Measurements from ENCODE around the gene LPAR3.

LPAR3 gene

DNA sequence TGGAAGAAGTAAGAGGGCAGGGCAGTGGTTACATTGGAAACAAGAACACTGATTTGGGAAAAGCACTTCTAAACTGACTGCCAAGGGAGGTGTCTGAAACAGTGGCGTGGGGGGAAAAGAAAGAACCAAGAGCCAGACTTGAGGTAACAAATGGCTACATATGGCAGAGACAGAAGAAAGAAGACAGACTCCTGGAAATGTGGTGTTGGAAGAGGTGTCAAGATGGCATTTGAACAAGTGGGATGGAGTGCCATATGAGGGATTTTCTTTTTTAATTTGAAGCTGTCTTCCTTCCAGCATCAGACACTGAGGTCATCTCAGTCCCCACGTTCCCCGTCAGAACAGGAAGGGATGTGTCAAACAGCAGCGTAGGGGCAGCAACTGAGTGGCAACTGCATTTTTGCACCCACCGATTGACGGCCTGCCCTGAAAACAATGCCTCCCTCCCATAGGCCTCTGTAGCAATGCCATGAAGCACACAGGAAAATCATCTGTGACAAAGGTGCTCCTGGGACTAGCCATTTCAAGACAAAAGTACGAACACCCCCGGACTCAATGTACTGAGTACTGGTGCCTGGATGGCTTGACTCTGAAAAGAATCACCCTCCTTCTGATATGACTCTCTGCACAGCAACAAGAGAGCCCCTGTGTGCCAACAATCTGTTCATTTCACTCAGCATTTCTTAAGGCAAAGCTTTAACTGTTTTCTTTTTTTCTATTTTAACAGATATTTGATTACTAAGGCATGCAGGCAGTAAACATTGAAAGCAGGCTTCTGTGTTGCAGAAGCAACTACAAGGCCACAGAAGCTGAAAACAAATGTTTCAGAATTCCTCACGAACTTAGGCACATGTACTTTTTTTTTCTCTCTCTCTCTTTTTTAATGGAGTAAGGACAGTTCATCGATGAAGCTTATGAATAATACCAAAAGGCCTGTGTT is 37.0 kb downstream of the LPAR3 start:
- DNase-seq = no peak

DNA sequence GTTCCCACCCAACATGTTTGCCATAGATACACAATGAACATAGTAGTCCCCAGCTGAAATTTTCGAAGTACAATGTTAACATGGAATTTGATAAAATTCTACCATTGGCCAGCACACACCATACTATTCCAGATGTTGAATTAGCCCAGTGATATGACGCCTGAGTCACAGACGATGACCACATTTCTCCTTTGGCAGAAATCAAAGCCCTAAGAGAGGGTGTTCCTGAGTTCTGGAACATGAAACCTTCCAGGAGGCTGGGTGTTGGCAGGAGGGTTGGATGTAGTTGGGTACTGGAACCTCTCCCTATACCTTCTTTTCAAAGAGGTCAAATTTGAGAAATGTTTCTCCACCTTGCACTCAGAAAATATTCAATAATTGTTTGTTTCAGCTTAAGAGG is 37.8 kb downstream of the LPAR3 start:
- DNase-seq = no peak

DNA sequence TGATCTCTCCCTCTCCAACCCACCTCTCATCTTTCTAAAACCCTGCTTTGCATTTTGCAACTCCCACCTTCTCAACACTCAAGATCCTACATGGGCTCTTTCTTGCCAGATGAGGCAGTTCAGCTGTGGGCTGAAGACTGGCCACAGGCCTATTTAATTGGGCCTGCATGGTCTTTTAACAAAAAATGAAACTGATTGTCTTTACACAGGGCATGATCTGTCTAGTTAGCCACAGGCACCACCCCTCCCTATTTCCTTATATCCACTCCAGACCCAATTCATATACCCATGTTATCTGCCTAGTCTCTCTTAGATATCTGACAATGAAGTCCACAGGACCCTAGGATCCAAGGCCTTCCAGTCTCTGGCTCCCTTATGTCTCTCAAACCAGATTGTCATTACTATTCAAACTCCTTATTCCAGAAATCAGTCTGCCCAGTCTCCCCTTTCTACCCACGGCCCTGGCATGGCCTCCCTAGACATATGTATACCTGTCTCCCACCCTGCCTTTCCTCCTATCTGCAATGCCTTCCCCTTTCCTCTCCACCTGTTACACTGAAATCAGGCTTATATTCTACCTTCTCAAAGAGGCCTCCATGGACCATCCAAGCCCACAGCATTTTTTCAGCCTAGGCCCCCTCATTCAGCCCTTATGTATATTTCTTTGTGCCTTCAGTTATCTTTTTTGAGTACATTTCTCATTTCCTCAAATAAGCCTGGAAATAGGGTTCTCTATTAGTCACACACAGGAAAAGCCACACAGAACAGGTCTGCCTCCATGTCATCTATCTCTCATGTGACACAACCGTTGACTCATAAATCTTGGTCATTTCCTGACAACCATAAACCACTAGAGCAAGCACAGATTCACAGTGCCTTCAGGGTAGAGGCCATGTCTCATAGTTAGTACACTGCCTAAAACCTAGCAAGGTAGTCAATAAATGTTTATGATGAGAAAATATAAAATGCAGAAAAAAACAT is 39.0 kb downstream of the LPAR3 start:
- DNase-seq = peak; percentile 41

DNA sequence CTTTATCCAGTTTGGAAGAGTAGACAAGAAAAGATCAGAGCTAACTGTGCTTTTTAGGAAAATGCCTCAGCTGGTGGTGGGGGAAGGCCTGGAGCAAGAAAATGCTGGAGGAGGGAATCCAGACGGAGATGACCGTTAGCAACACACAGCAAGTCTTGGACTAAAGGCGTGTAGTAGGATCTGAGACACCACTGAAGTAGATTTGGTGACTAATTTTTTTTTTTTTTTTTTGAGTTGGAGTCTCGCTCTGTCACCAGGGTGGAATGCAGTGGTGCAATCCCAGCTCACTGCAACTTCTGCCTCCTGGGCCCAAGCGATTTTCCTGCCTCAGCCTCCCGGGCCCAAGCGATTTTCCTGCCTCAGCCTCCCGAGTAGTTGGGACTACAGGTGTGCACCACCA is 41.2 kb downstream of the LPAR3 start:
- DNase-seq = no peak

DNA sequence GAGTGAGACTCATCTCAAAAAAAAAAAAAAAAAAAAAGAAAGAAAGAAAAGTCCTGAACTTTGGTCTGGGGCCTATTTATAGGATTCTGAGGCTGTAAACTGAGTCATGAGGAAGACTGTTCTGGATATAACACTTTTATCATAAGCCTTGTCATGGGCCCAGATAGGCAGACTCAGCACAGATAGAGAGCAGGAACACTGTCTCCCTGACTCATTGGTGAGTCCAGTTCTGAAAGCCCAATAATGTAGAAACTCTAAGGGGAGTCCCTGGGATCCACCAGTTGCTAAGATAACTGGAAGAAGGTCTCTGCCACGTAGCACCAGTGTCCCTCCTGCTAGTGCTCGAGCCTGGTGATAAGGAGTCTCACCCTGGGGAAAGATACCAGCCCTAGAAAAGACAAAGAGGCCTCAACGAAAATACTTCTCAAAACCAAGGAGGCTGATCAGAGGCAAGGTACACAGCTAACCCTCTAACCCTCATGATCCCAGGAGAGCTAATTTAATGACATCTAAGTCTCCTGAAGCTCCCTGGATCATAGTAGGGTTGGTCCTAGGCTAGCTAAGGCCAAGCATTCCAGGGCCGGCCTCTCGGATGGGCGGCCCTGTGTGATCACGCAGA is 43.5 kb downstream of the LPAR3 start:
- DNase-seq = no peak

DNA sequence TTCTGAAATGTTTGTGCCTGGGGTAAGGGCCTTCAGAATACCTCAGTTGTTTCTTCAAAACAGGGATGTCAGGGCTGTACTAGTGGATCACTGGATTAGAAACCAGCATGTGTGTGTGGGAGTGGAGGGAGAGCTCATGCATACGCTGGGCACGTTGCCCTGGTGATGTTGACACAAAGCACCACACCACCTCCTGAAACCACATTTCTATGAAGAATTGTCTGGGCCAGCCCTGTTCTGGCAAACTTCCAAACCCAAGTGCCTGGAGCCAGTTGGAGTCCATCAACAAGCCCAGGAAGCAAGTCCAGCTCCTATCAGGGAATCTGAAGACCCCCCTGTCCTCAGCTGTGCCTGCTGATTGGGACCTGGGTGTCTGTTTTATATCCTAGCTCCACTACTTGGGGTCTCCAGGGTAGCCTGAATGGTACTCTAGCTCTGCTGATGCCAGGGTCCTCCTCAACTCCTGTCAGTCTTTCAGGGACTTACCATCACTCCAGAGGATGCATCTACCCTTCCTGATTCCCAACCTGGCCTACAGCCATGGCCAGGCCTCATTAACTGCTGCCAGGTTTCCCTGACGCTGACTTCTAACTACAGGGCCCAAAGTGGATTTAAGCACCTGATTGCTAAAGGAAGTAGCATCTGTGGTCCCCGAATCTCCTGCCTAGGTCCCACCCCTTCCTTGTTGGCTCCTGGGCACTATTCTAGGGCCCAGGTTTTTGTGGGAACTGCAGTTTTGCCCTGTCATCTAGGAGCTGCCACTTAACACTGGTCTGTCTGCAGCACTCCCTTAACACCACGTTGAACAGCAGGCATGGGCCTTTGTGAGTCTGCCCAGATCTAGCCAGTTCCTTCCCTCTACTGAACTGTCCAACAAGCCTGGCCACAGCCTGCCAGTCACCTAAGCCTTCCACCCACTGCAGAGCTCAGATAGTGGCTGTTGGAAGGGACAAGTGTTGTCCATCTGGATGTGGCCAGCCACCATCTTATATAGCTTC is 45.5 kb downstream of the LPAR3 start:
- peak; percentile 26 for DNase-seq

DNA sequence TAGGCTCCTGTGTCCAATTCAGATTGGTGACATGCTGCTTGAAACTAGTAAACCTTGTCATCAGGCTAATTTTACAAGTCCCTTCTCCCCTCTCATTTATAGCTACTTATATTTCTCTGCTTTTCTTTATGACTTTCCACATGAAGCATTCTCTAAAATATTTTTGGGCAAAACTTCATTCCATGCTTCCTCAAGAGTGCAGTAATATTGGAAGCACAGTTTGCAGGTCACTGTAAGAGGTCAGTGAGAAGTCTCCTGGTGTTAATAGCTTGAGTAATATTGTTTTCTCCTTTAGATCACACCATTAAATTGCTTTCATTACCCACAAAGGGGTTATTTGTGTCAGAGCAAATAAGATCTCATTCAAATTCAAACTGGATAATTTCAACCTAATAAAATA is 46.6 kb downstream of the LPAR3 start:
- no peak for DNase-seq

DNA sequence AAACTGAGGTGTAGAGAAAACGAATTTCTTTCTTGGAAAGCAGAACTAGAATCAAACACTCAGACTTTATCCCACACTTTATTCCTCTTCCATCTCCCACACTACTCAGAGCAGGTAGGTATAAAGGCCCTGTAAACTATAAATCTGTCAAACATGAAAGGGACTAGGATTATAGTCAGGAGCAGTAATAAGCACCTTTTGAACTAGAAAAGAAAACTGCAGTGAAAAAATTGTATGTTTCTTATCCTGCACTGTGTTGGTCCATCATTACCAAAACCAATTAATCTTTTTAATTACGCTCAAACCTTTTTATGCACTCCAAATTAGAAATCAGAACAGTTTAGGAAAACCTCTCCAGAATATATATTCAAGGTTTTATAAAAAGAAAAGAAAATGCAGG is 47.6 kb downstream of the LPAR3 start:
- DNase-seq = no peak

DNA sequence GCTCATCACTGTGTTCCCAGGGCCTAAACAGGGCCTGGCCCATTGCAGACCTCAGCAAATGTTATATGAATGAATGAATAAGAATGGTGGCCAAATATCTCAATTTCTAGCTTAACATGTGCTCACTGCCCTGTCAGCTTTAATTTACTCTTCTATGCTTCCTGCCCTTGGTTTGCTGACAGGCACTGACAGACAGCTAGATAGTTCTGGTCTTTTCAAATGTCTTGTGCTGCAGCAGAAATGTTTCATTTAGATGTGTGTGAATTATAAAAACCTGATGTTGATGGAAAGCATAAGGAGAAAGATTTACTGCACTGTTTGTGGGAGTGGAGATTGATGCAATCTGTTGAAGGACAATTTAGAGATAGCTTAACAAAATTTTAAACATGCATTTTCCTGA is 48.9 kb downstream of the LPAR3 start:
- no peak for DNase-seq

DNA sequence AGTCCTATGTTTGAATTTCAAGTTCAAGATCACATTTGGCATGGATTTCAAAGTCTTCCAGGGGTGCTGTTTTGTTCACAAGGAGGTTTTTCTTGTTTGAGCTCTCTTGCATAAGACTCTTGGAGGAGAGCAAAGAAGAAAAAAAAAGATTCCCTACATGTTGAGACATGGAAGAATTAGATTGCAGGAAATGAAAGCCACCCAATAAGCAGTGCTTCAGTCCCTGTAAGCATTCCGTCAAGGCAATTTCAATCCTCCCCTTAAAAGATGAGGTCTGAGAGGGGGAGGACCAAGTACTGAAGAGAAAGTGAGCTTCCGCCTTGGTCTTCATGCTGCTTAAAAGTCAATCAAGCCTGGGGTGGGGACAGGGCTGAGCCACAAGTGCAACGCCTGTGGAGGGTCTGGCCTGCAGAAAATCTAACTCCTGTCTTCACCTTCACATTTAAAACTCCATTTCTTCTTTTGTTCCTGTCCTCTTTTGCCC is 50.2 kb downstream of the LPAR3 start:
- DNase-seq = peak; percentile 57

DNA sequence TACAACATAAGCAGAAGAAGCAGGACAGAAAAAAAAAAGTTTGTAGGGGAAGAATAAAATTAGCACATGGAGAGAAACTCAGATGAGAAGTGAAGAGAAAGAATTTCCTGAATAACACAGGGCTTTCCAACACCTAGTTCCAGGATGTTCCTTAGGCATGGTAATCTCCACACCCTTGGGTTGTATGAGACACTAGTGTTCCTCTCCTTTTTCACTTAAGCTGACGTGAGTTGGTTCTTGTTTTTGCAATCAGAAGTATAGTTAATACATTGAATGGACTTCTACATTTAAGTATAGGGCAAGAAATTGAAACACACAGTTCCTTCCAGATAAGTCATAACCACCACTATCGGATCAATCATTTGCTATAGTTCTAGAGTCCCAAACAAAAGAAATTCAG is 51.0 kb downstream of the LPAR3 start:
- DNase-seq = no peak

DNA sequence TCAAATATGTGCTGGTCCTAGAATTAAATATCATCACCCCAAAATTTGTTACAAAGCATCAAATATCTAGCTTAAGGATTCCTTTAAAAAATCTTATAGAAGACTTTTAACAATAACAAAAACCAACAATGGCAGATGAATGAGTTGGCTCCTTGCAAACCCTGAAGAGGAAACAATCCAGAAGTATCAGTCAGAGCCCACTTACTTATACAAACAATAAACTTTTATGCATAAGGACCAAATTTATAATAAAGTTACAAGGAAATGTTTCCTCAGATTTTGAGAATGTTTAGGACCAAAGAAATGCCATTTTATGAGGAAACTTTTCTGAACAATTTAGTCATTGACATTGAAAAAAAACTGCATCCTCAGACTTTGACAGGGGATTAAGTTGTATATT is 52.7 kb downstream of the LPAR3 start:
- no peak for DNase-seq

DNA sequence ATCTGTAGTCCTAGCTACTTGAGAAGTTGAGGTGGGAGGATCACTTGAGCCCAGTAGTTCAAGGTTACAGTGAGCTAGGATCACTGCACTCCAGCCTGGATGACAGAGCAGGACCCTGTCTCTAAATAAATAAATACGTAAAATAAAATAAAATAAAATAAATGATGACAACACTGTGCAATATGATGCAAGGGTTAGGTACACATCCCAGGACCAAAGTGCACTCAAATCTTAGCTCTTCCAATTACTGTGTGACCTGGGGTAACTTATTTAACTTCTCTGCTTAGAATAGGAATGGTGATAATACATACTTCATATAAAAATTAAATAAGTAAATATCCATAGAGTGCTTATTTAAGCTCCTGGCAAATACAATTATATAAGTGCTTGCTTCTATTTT is 53.5 kb downstream of the LPAR3 start:
- DNase-seq = no peak

DNA sequence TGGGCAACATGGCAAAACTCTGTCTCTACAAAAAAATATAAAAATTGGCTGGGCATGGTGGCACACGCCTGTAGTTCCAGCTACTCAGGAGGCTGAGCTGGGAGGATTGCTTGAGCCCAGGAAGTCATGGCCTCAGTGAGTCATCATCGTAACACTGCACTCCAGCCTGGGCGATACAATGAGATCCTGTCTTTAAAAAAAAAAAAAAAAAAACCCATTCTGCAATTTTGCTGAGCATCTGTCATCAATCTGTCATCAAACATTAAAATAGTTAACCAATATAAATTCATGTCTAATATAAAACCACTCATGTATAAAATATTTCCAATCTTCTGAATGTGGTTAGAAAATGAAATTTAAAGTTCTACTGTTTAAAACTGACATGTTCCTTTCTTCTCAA is 56.9 kb downstream of the LPAR3 start:
- peak; percentile 51 for DNase-seq

DNA sequence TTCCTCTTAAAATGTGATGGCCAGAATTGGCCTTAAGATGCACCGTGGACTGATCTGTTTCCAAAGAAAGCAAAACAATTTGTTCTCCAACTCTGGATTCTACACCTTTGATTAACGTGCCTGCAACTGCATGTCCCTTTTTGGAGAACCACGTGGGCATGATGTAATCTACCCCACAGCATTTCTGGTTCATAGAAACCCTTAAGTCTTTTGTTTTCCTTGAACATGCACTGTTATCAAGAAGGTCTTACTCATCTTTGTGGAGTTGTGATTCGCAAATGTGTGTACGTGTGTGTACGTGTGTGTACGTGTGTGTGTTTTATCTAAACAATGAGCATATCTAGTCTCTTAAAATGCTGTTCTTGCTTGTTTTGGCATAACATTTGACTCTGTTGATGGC is 57.8 kb downstream of the LPAR3 start:
- no peak for DNase-seq

DNA sequence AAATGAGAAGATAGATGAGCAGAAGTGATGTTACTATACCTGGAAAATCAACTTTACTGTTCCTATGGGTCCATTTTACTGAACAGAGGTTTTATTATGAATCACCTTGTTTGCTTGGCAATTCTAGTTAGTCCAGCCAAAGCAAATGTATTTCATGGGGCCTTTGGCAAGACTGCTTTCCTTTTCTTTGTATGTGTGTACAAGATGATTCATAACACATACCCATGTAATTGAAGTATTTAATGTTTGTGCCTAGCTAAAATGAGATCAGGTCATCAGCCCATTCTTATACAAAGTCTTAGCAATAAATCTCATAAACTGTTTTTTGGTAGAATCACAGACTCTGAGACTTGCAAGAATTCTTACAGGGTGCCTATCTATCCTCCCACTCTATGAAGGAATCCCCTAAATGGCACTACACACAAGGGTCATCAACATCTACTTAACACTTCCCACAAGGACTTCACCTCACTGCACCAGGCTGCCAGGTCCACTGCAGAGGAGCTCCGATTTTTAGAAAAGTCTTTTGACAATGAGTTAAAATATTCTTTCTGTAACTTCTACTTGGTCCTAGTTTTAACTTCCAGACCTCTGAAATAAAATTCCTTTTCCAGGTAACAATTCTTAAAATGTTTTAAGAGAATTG is 58.5 kb downstream of the LPAR3 start:
- no peak for DNase-seq

DNA sequence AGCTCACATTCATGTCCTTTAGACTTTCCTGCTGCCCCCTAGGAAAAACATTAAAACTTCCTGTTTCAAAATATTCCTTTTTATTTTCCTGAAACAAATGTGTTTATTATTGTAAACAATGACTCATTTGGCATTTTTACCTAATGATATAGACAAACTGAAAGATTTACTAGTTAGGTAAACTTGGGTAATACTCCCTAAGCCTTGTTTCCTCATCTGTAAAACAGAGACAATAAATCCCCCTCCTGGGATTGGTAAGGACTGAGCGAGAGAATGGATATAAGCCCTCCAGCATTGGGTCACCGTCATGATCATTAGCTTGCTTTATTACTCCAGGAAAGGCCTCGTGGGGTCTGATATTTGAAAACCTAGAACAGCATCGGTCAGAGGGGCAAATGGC is 59.8 kb downstream of the LPAR3 start:
- DNase-seq = no peak

DNA sequence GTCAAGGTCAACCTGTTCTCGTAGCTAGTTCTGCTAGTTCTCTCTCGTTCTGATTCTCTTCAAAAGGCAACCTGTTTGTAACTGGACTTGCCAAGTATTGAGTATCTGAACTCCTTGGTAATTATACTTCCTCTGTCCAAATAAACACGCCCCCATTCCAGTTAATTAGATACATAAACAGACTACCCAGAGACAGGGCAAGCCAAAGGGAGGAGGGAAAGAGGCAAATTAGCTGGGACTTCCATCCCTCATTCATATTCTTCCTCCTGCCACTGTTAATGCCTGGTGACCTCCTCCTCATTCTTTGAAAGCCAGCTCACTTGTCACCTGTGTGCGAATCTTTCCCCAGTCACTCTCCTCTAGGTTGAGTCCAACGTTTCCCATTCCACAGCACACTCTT is 62.9 kb downstream of the LPAR3 start:
- DNase-seq = no peak

DNA sequence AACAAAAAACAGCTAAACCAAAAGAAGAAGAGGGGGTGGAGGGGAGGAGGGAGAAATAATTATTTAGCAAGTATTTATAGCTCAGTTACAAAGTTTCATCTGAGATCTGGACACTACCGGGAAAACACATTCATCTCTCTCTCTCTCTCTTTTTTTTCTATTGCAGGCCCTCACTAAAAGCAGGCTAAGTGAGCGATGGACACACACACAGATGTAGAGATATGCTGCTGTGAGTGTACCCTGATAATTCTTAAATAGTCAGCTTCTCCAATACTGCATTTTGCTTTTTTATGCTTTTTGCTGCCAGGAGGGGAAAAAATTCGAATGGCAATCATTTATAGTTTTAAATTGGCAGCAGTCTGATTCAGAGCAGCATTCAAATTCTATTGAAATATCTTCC is 65.0 kb downstream of the LPAR3 start:
- no peak for DNase-seq

DNA sequence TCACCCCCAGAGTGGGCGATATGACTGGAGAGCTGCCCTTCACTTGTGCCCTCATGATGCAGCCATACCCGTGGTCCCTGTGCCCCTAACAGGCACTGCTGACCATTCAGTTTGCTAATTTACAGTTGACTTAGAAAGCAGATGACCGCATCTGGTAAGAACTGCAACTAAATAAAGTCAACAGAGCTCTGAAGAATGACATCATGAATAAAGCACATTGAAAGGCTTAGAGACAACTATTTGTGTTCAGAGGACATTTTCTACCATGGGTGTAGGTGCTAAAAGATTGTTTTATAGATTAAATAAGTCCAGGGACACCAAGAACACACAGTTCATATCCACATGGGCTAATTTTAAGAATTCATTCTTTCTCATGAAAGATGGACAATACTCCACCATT is 65.5 kb downstream of the LPAR3 start:
- no peak for DNase-seq

DNA sequence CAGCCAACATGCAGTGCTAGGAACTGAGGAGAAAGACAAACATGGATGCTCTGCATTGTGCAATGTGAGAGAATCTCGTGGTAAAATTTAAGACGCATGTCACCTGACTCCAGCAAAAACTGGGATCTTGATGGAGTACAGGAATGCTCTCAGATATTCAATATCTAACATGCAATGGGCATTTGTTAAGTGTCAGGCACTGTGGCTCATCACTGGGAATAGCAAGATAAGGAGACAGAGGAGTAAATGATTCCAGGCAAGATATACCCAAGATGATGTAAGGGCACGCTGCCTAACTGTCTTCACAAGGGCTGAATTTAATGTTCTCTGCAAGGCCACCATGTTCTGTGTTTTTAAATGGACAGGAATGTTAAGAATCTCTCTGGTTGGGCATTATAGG is 67.8 kb downstream of the LPAR3 start:
- no peak for DNase-seq

Data from NK-92 treated with Interleukin-12 subunit alpha and Interleukin-12 subunit beta, amount 100 ng/mL, for 24 hours (cell line).